HCT116 (cell line): Measurements from ENCODE around the gene HMGB2. TPM values are rescaled to one million over a fixed set of nuclear protein-coding genes. Genes with fewer than 3 reads are reported as not detected.

Experiments
- ATAC-seq: fragments of 200-7000 bp; cut with Tn5 transposase; 2 replicates; pipeline ENCODE4 v1.9.1; 2020; ENCODE audit warnings: mild to moderate bottlenecking, moderate library complexity
- BruUV-seq: library from RNA; stranded (reverse); fragments of 400-500 nt; replicated peaks from 2 replicates; lab custom pipeline; 2021; lab: Mats Ljungman, UMichigan
- CTCF ChIA-PET: fragments of 300-600 bp; sonication (Branson Sonifier 250); formaldehyde crosslinking; loops from one replicate; lab custom pipeline; 2021; ENCODE audit warnings: antibody characterized with exemption; lab: Charles Lee
- POLR2A ChIA-PET: fragments of 300-600, 350-600 bp; sonication (Branson Sonifier 250); formaldehyde crosslinking; loops from one replicate; lab custom pipeline; 2021; ENCODE audit warnings: antibody characterized with exemption; lab: Charles Lee
- RAD21 ChIA-PET, 2 experiments: fragments of 300-600 bp; sonication (Branson Sonifier 250); formaldehyde crosslinking; loops; one replicate each; lab custom pipeline; 2023; ENCODE audit warnings: low total read pairs in 2 of 2; ENCODE audit not compliant: uncharacterized antibody in 2 of 2, unreplicated experiment in 2 of 2, low non-redundant PET in 1 of 2; lab: Charles Lee
- DNase-seq: peaks from one replicate; pipeline ENCODE4 v3.0.0-alpha.2; 2010; ENCODE audit warnings: low read depth, low spot score
- H2AFZ ChIP-seq: fragments of 200-600 bp; shearing (Covaris generic), sonication (generic); 2 replicates; pipeline ENCODE4 v1.6.1; 2017; ENCODE audit warnings: low read depth, mixed run types, mixed read lengths, antibody characterized with exemption, low read length; ENCODE audit not compliant: poor library complexity, severe bottlenecking
- H3K27ac ChIP-seq: 2 replicates; pipeline ENCODE4 v1.5.1; 2012; ENCODE audit warnings: low read depth, low read length
- H3K27me3 ChIP-seq: fragments of 200-600 bp; sonication (generic); 2 replicates; pipeline ENCODE4 v1.6.1; 2016; ENCODE audit warnings: mixed run types, low read length, mixed read lengths; ENCODE audit not compliant: insufficient read depth
- H3K36me3 ChIP-seq, 2 experiments: fragments of 200-500 bp in 1 of 2; fragments of 200-600 bp in 1 of 2; sonication (Bioruptor generic) in 1 of 2; sonication (generic) in 1 of 2; 2 replicates each; pipeline versions ENCODE4 v1.5.1 to v1.6.1; 2014 to 2016; ENCODE audit warnings: low read length in 2 of 2, inconsistent platforms in 1 of 2, mixed read lengths in 1 of 2, mixed run types in 1 of 2; ENCODE audit not compliant: insufficient read depth in 2 of 2, control insufficient read depth in 1 of 2
- H3K4me1 ChIP-seq, 2 experiments: fragments of 200-600 bp in 1 of 2; sonication (generic) in 1 of 2; 2 replicates each; pipeline versions ENCODE4 v1.5.1 to v1.6.1; 2012 to 2017; ENCODE audit warnings: low read length in 2 of 2, inconsistent platforms in 1 of 2, mild to moderate bottlenecking in 1 of 2, mixed read lengths in 1 of 2, mixed run types in 1 of 2, moderate library complexity in 1 of 2; ENCODE audit not compliant: insufficient read depth in 2 of 2, control insufficient read depth in 1 of 2
- H3K4me2 ChIP-seq: fragments of 200-600 bp; sonication (generic); 2 replicates; pipeline ENCODE4 v1.6.1; 2017; ENCODE audit warnings: mixed run types, low read length, mixed read lengths
- H3K4me3 ChIP-seq, 2 experiments: fragments of 200-600 bp in 1 of 2; sonication (generic) in 1 of 2; replicated peaks in 1 of 2; 2 replicates each; pipeline ENCODE4 v1.5.1; 2011 to 2016; ENCODE audit warnings: low read length in 2 of 2, control low read depth in 1 of 2, low read depth in 1 of 2, mild to moderate bottlenecking in 1 of 2, mixed read lengths in 1 of 2, mixed run types in 1 of 2
- H3K79me2 ChIP-seq: fragments of 200-600 bp; sonication (generic); 2 replicates; pipeline ENCODE4 v1.6.1; 2017; ENCODE audit warnings: mild to moderate bottlenecking, mixed run types, low read length, moderate library complexity, mixed read lengths; ENCODE audit not compliant: insufficient read depth
- H3K9ac ChIP-seq: fragments of 200-600 bp; sonication (generic); 2 replicates; pipeline ENCODE4 v1.6.1; 2016; ENCODE audit warnings: low read length, mixed read lengths
- H3K9me2 ChIP-seq: fragments of 200-600 bp; sonication (generic), shearing (Covaris generic); 2 replicates; pipeline ENCODE4 v1.6.1; 2017; ENCODE audit warnings: mixed run types, mild to moderate bottlenecking, moderate library complexity; ENCODE audit not compliant: insufficient read depth
- H3K9me3 ChIP-seq, 2 experiments: fragments of 200-500 bp in 1 of 2; fragments of 200-600 bp in 1 of 2; sonication (Bioruptor generic) in 1 of 2; sonication (generic) in 1 of 2; 2 replicates each; pipeline ENCODE4 v1.6.1; 2014 to 2017; ENCODE audit warnings: low read length in 2 of 2, mixed read lengths in 2 of 2, inconsistent platforms in 1 of 2, low read depth in 1 of 2, mild to moderate bottlenecking in 1 of 2, mixed run types in 1 of 2, moderate library complexity in 1 of 2; ENCODE audit not compliant: control insufficient read depth in 1 of 2, insufficient read depth in 1 of 2
- H4K20me1 ChIP-seq: fragments of 200-600 bp; sonication (generic), shearing (Covaris generic); 2 replicates; pipeline ENCODE4 v1.6.1; 2017; ENCODE audit warnings: mixed run types, mild to moderate bottlenecking, moderate library complexity; ENCODE audit not compliant: insufficient read depth
- ATF3 ChIP-seq: IDR thresholded peaks from 2 replicates; pipeline ENCODE4 v1.6.1; 2012
- CBX3 ChIP-seq: IDR thresholded peaks from 2 replicates; pipeline ENCODE4 v1.6.1; 2012; ENCODE audit warnings: low read depth
- CTCF ChIP-seq, 3 experiments: fragments of 200-600 bp in 1 of 3; sonication (generic) in 1 of 3; IDR thresholded peaks in 2 of 3; conservative IDR thresholded peaks in 1 of 3; 2 replicates each; pipeline ENCODE4 v1.5.1; 2012 to 2017; ENCODE audit warnings: low read depth in 2 of 3, low read length in 2 of 3, antibody characterized with exemption in 1 of 3, borderline replicate concordance in 1 of 3, control low read depth in 1 of 3, mild to moderate bottlenecking in 1 of 3, mixed read lengths in 1 of 3, mixed run types in 1 of 3, moderate library complexity in 1 of 3; ENCODE audit not compliant: insufficient read depth in 1 of 3
- ELF1 ChIP-seq: IDR thresholded peaks from 2 replicates; pipeline ENCODE4 v1.6.1; 2012; ENCODE audit warnings: low read depth, borderline replicate concordance
- EZH2 ChIP-seq: fragments of 200-600 bp; sonication (generic); IDR thresholded peaks from 2 replicates; pipeline ENCODE4 v1.6.1; 2017; ENCODE audit warnings: antibody characterized with exemption, mixed run types
- EZH2phosphoT487 ChIP-seq: fragments of 200-600 bp; IDR thresholded peaks from 2 replicates; pipeline ENCODE4 v1.6.1; 2018; ENCODE audit warnings: antibody characterized with exemption, borderline replicate concordance
- FOSL1 ChIP-seq: IDR thresholded peaks from 2 replicates; pipeline ENCODE4 v1.6.1; 2012; ENCODE audit warnings: low read depth
- JUND ChIP-seq: IDR thresholded peaks from 2 replicates; pipeline ENCODE4 v1.6.1; 2012
- MAX ChIP-seq: IDR thresholded peaks from 2 replicates; pipeline ENCODE4 v1.6.1; 2012
- POLR2AphosphoS5 ChIP-seq: IDR thresholded peaks from 2 replicates; pipeline ENCODE4 v1.6.1; 2011; ENCODE audit warnings: mild to moderate bottlenecking, low read depth, low read length, moderate library complexity
- REST ChIP-seq: IDR thresholded peaks from 2 replicates; pipeline ENCODE4 v1.6.1; 2012; ENCODE audit warnings: low read depth
- SIN3A ChIP-seq: IDR thresholded peaks from 2 replicates; pipeline ENCODE4 v1.6.1; 2012; ENCODE audit warnings: low read depth
- SP1 ChIP-seq: IDR thresholded peaks from 2 replicates; pipeline ENCODE4 v1.6.1; 2012; ENCODE audit warnings: low read depth
- SRF ChIP-seq: IDR thresholded peaks from 2 replicates; pipeline ENCODE4 v1.6.1; 2012; ENCODE audit warnings: low read depth
- TCF7L2 ChIP-seq: IDR thresholded peaks from 2 replicates; pipeline ENCODE4 v1.7.0; 2011; ENCODE audit warnings: borderline replicate concordance, inconsistent platforms; ENCODE audit not compliant: insufficient read depth, insufficient read length; ENCODE audit errors: extremely low read depth
- YY1 ChIP-seq: IDR thresholded peaks from 2 replicates; pipeline ENCODE4 v1.6.1; 2011; ENCODE audit warnings: low read length, low read depth, moderate library complexity, mild to moderate bottlenecking; ENCODE audit not compliant: insufficient replicate concordance; ENCODE audit errors: extremely low read depth
- ZBTB33 ChIP-seq: IDR thresholded peaks from 2 replicates; pipeline ENCODE4 v1.6.1; 2011; ENCODE audit warnings: mild to moderate bottlenecking, low read length, moderate library complexity; ENCODE audit not compliant: insufficient replicate concordance; ENCODE audit errors: extremely low read depth
- ZFX ChIP-seq: fragments of 450-650 bp; IDR thresholded peaks from 2 replicates; pipeline ENCODE4 v1.6.1; 2017
- ZNF274 ChIP-seq: fragments of 200-500 bp; sonication (Bioruptor generic); IDR thresholded peaks from 2 replicates; pipeline ENCODE4 v1.6.1; 2014; ENCODE audit warnings: mild to moderate bottlenecking, low read depth, low read length, inconsistent platforms
- intact Hi-C: fragments of 100-400 bp; cut with micrococcal nuclease; formaldehyde crosslinking; loops from 2 replicates; pipeline ENCODE4 v1.10.0; 2022
- total RNA-seq: library from RNA; stranded (reverse); gene quantifications from one replicate; pipeline ENCODE4 v1.2.1, GENCODE V29; 2021; ENCODE audit not compliant: unreplicated experiment

Gene HMGB2
- total RNA-seq, 1 experiment from 2014 or later = 388 TPM

GRCh38 chr4:173332963-173333657 lies 1.0 kb downstream of the HMGB2 start:
- peaks cover 12 to 38% of the 10 kb centered on the region in 2 experiments; a peak in 3 of 4 replicates for H3K36me3 ChIP-seq
- no peaks in the 10 kb centered on the region for H3K9me3 ChIP-seq
- intact Hi-C loops = no loop called here
- H3K4me2 ChIP-seq = peak overlapping the region; percentile 92
- ChIA-PET RAD21 (no interaction called here), CTCF (no interaction called here)
- H3K4me1 ChIP-seq = peaks cover 10 to 26% of the 10 kb centered on the region in 2 experiments; a peak in 3 of 4 replicates
- DNase-seq (no peak), ATAC-seq (no peak)
- H3K27me3 ChIP-seq = no peaks in the 10 kb centered on the region
- H3K79me2 ChIP-seq = peaks cover 39% of the 10 kb centered on the region
- no peaks in the 10 kb centered on the region for H3K9me2 ChIP-seq
- no TSS peak for BruUV-seq
- peak overlapping the region; percentile 96 for H3K27ac ChIP-seq
- H3K9ac ChIP-seq = peak overlapping the region; percentile 100
- H4K20me1 ChIP-seq = no peaks in the 10 kb centered on the region
- no peak for TF ChIP-seq ZFX
- TF ChIP-seq YY1 = no peak
- TF ChIP-seq CBX3 = no peak
- no peak for TF ChIP-seq CTCF (IDR thresholded peaks at IDR 0.05 in 2 of 3, conservative IDR thresholded peaks at IDR 0.05 in 1 of 3; ENCODE audit: borderline replicate concordance in 1 of 3, insufficient read depth in 1 of 3, low read depth in 2 of 3, low read length in 2 of 3)
- no peak for TF ChIP-seq EZH2
- TF ChIP-seq MAX = no peak
- no peak for TF ChIP-seq JUND
- no peak for TF ChIP-seq ATF3
- TF ChIP-seq SP1 = no peak
- no peak for TF ChIP-seq ELF1
- TF ChIP-seq EZH2phosphoT487 = no peak
- TF ChIP-seq ZBTB33 = no peak
- no peak for TF ChIP-seq TCF7L2
- TF ChIP-seq SIN3A = no peak
- no peak; the same call in 1 of the 2 replicates for TF ChIP-seq POLR2AphosphoS5
- no peak for TF ChIP-seq FOSL1
- TF ChIP-seq SRF = no peak
- no peak for TF ChIP-seq ZNF274
- no peak for TF ChIP-seq REST
- TF ChIP-seq, all 23 proteins: peak for 0
- no peak overlapping the region for H2AFZ ChIP-seq
- POLR2A ChIA-PET = interaction anchor here (0.8 to 4.9 kb wide), 2 partner anchors 34 to 37 kb away, joined by 3 to 54 read pairs; partner anchors contain the start of gene SAP30
- peak overlapping the region; percentile 93 to 95 for H3K4me3 ChIP-seq
